Bronchial epithelial cell (primary cell): Measurements from ENCODE around the gene KCNG2. TPM values are rescaled to one million over a fixed set of nuclear protein-coding genes. Genes with fewer than 3 reads are reported as not detected.

ENCODE experiments used
- DNase-seq: peaks from one replicate; pipeline ENCODE4 v3.0.0-alpha.2; 2010; ENCODE audit warnings: low read depth
- FAIRE-seq: peaks from 2 replicates; lab custom pipeline; 2011; peaks lifted over from hg19 to GRCh38; lab: Jason Lieb, UNC
- H3K27me3 ChIP-seq: 2 replicates; pipeline ENCODE4 v1.5.1; 2011; ENCODE audit warnings: low read length; ENCODE audit not compliant: control insufficient read depth, insufficient read depth
- H3K36me3 ChIP-seq: 2 replicates; pipeline ENCODE4 v1.5.1; 2011; ENCODE audit warnings: low read length; ENCODE audit not compliant: control insufficient read depth, insufficient read depth
- H3K4me3 ChIP-seq: 2 replicates; pipeline ENCODE4 v1.5.1; 2011; ENCODE audit warnings: mild to moderate bottlenecking, low read depth, low read length, control low read depth
- CTCF ChIP-seq: IDR thresholded peaks from 2 replicates; pipeline ENCODE4 v1.5.1; 2011; ENCODE audit warnings: mild to moderate bottlenecking, moderate library complexity, low read length, control low read depth, inconsistent platforms; ENCODE audit not compliant: insufficient read depth, severe bottlenecking
- total RNA-seq: library from RNA; depleted of rRNA; stranded (reverse); fragments of >200 nt; gene quantifications from 2 replicates; pipeline ENCODE4 v1.2.1, GENCODE V29; 2014

KCNG2 gene
- total RNA-seq, 1 donor from 2014 or later = not detected

GRCh38 chr18:79849328-79850207 lies 51.8 kb downstream of the KCNG2 start:
- H3K36me3 ChIP-seq = no peaks in the 10 kb centered on the region
- FAIRE-seq (no peak), DNase-seq (no peak)
- H3K27me3 ChIP-seq = no peaks in the 10 kb centered on the region
- H3K4me3 ChIP-seq = no peak overlapping the region
- TF ChIP-seq CTCF = no peak

- TF ChIP-seq CTCF = no peak
- Histone ChIP-seq H3K36me3 (no peaks in the 10 kb centered on the region), H3K4me3 (no peak overlapping the region), H3K27me3 (peaks cover 3% of the 10 kb centered on the region)
- FAIRE-seq (no peak), DNase-seq (no peak)
Observed at GRCh38 chr18:79850731-79851130, 53.0 kb downstream of the KCNG2 start.

GRCh38 chr18:79851489-79851888 lies 53.8 kb downstream of the KCNG2 start:
- Histone ChIP-seq H3K36me3 (no peaks in the 10 kb centered on the region), H3K27me3 (peaks cover 4% of the 10 kb centered on the region), H3K4me3 (no peak overlapping the region)
- DNase-seq (no peak), FAIRE-seq (peak; percentile 94)
- no peak for TF ChIP-seq CTCF

GRCh38 chr18:79851950-79852349 lies 54.2 kb downstream of the KCNG2 start:
- Histone ChIP-seq H3K36me3 (no peaks in the 10 kb centered on the region), H3K4me3 (no peak overlapping the region), H3K27me3 (peaks cover 4% of the 10 kb centered on the region)
- DNase-seq = no peak
- TF ChIP-seq CTCF = no peak
- no peak for FAIRE-seq

GRCh38 chr18:79852561-79853302 lies 55.0 kb downstream of the KCNG2 start:
- no peak for DNase-seq
- TF ChIP-seq CTCF = no peak

More at GRCh38 chr18:79852561-79853302, 55.0 kb downstream of the KCNG2 start:
- H3K27me3 ChIP-seq = peaks cover 4% of the 10 kb centered on the region
- no peak for FAIRE-seq
- no peaks in the 10 kb centered on the region for H3K36me3 ChIP-seq
- no peak overlapping the region for H3K4me3 ChIP-seq
